GM12878 (cell line): Measurements from ENCODE around the gene CFAP91. TPM values are rescaled to one million over a fixed set of nuclear protein-coding genes. Genes with fewer than 3 reads are reported as not detected.

Experiments used
- ATF7 ChIP-seq: fragments of 450-650 bp; IDR thresholded peaks from 2 replicates; pipeline ENCODE4 v1.6.1; 2016; ENCODE audit warnings: low read depth, mild to moderate bottlenecking
- CREM ChIP-seq: IDR thresholded peaks from 2 replicates; pipeline ENCODE4 v1.6.1; 2014; ENCODE audit warnings: antibody characterized with exemption, low read depth
- E2F4 ChIP-seq: IDR thresholded peaks from 2 replicates; pipeline ENCODE4 v1.6.1; 2012; ENCODE audit warnings: low read depth, low read length, improper control_type of control experiment
- MAX ChIP-seq: IDR thresholded peaks from 2 replicates; pipeline ENCODE4 v1.6.1; 2012; ENCODE audit warnings: low read depth, low read length, improper control_type of control experiment
- PKNOX1 ChIP-seq: fragments of 450-650 bp; IDR thresholded peaks from 2 replicates; pipeline ENCODE4 v1.6.1; 2016; ENCODE audit warnings: mild to moderate bottlenecking
- SMAD5 ChIP-seq: IDR thresholded peaks from 2 replicates; pipeline ENCODE4 v1.6.1; 2016; ENCODE audit warnings: antibody characterized with exemption, low read depth
- STAT1 ChIP-seq: fragments of 450-650 bp; conservative IDR thresholded peaks from 2 replicates; pipeline ENCODE4 v1.6.1; 2014; ENCODE audit warnings: antibody characterized with exemption, mild to moderate bottlenecking
- TBL1XR1 ChIP-seq: IDR thresholded peaks from 2 replicates; pipeline ENCODE4 v1.6.1; 2012; ENCODE audit warnings: low read depth, low read length, improper control_type of control experiment
- TCF3 ChIP-seq: IDR thresholded peaks from 2 replicates; pipeline ENCODE4 v1.6.1; 2012; ENCODE audit warnings: low read depth, mild to moderate bottlenecking, low read length, borderline replicate concordance; ENCODE audit not compliant: insufficient read depth
- YY1 ChIP-seq: IDR thresholded peaks from 2 replicates; pipeline ENCODE4 v1.6.1; 2011; ENCODE audit warnings: low read depth, mild to moderate bottlenecking, low read length
- ZBTB40 ChIP-seq: fragments of 450-650 bp; IDR thresholded peaks from 2 replicates; pipeline ENCODE4 v1.6.1; 2016; ENCODE audit warnings: mild to moderate bottlenecking, moderate library complexity, borderline replicate concordance
- polyA plus RNA-seq, 11 experiments: library from polyadenylated mRNA; depleted of rRNA in 4 of 11; unstranded in 6 of 11; stranded (reverse) in 5 of 11; fragments of >200 nt; fragmentation: Nextera tagmentation in 4 of 11; fragmentation: Illumina TruSeq in 1 of 11; extraction: Ambion mirVana in 4 of 11; extraction: Trizol in 1 of 11; gene quantifications; 1 replicate in 1 of 11; 2 replicates in 10 of 11; pipeline versions ENCODE4 v1.2.1 to v1.2.3, GENCODE V29; 2011 to 2016; ENCODE audit warnings: inconsistent platforms in 2 of 11, missing spikeins in 2 of 11, low read depth in 1 of 11
- total RNA-seq, 4 experiments: library from RNA; depleted of rRNA in 3 of 4; stranded (reverse); fragments of >200 nt in 3 of 4; fragmentation: Illumina TruSeq in 1 of 4; extraction: Trizol in 1 of 4; gene quantifications; 2 replicates each; pipeline versions ENCODE4 v1.2.1 to v1.2.3, GENCODE V29; 2013 to 2021

Gene CFAP91
- total and polyA plus RNA-seq, 10 of the 15 experiments (the other 5 are each of a cell fraction or from before 2014, with no cell fraction given) = 0.03 to 2.2 (median 0.92) TPM

- TF ChIP-seq TBL1XR1 (0 out of 2 replicates have a peak, but pooled peaks have one; percentile 54), YY1 (0 out of 2 replicates have a peak, but pooled peaks have one; percentile 37), STAT1 (peak; percentile 46; the same call in 1 of the 2 replicates), MAX (peak; percentile 76), TCF3 (no peak), SMAD5 (peak; percentile 71; the same call in 1 of the 2 replicates), ZBTB40 (peak; percentile 85; the same call in 1 of the 2 replicates), ATF7 (peak; percentile 70; the same call in 1 of the 2 replicates), PKNOX1 (peak; percentile 92), CREM (peak; percentile 22; the same call in 1 of the 2 replicates), E2F4 (peak; percentile 76; the same call in 1 of the 2 replicates)
Measured at GRCh38 chr3:119676771-119677640, 25.8 kb upstream of the CFAP91 start, which contains the start of gene COX17 (continued).
